ENCODE measurements around the gene CAPZB.

CAPZB gene

GRCh38 chr1:19363536-19364152 is 121.7 kb downstream of the CAPZB start:
- no peak for FAIRE-seq

- FAIRE-seq: no peak
Observed at GRCh38 chr1:19361611-19362147, 123.7 kb downstream of the CAPZB start.

- FAIRE-seq: no peak
Observed at GRCh38 chr1:19360843-19361610, 124.3 kb downstream of the CAPZB start.

- no peak for FAIRE-seq
Observed at GRCh38 chr1:19360432-19360831, 124.9 kb downstream of the CAPZB start.

GRCh38 chr1:19360016-19360415 is 125.3 kb downstream of the CAPZB start:
- FAIRE-seq: no peak

GRCh38 chr1:19359357-19359756 is 126.0 kb downstream of the CAPZB start:
- no peak for FAIRE-seq

GRCh38 chr1:19358710-19359109 is 126.6 kb downstream of the CAPZB start:
- FAIRE-seq: no peak

- no peak for FAIRE-seq
Observed at GRCh38 chr1:19357299-19357986, 127.9 kb downstream of the CAPZB start.

- no peak for FAIRE-seq
Observed at GRCh38 chr1:19356266-19356665, 129.1 kb downstream of the CAPZB start.

- no peak for FAIRE-seq
Observed at GRCh38 chr1:19354531-19354981, 130.8 kb downstream of the CAPZB start.

- no peak for FAIRE-seq
Observed at GRCh38 chr1:19353596-19353995, 131.7 kb downstream of the CAPZB start.

GRCh38 chr1:19352839-19353238 is 132.5 kb downstream of the CAPZB start:
- FAIRE-seq: no peak

GRCh38 chr1:19351873-19352272 is 133.5 kb downstream of the CAPZB start:
- FAIRE-seq: no peak

- no peak for FAIRE-seq
Observed at GRCh38 chr1:19350566-19350965, 134.8 kb downstream of the CAPZB start.

GRCh38 chr1:19349999-19350398 is 135.3 kb downstream of the CAPZB start:
- FAIRE-seq: no peak

- no peak for FAIRE-seq
Observed at GRCh38 chr1:19348441-19349198, 136.7 kb downstream of the CAPZB start.

GRCh38 chr1:19347533-19348172 is 137.7 kb downstream of the CAPZB start:
- FAIRE-seq: no peak

- peak; percentile 25 for FAIRE-seq
Observed at GRCh38 chr1:19346026-19346425, 139.3 kb downstream of the CAPZB start.

- no peak for FAIRE-seq
Observed at GRCh38 chr1:19345391-19345790, 139.9 kb downstream of the CAPZB start.

GRCh38 chr1:19344831-19345230 is 140.5 kb downstream of the CAPZB start:
- FAIRE-seq: no peak

GRCh38 chr1:19344372-19344810 is 140.9 kb downstream of the CAPZB start:
- FAIRE-seq: no peak

Data from A204.1 (cell line).